C4-2B (cell line): ENCODE measurements around the gene ZRSR2.
"Not testable (repeated sequence)": the region's sequence is repeated elsewhere in the genome, so short reads cannot be mapped to it uniquely, and the experiment has no call there.

ENCODE experiments used
- H3K27ac ChIP-seq: fragments of 450-650 bp; 2 replicates; pipeline ENCODE4 v1.5.1; 2017
- ZFX ChIP-seq: fragments of 450-650 bp; IDR thresholded peaks from 2 replicates; pipeline ENCODE4 v1.6.1; 2017
- TF ChIP-seq, protein P1 (sequence below): fragments of 450-650 bp; conservative IDR thresholded peaks from 2 replicates; pipeline ENCODE4 v1.5.1; 2017; ENCODE audit warnings: mild to moderate bottlenecking

ZRSR2 gene, protein sequence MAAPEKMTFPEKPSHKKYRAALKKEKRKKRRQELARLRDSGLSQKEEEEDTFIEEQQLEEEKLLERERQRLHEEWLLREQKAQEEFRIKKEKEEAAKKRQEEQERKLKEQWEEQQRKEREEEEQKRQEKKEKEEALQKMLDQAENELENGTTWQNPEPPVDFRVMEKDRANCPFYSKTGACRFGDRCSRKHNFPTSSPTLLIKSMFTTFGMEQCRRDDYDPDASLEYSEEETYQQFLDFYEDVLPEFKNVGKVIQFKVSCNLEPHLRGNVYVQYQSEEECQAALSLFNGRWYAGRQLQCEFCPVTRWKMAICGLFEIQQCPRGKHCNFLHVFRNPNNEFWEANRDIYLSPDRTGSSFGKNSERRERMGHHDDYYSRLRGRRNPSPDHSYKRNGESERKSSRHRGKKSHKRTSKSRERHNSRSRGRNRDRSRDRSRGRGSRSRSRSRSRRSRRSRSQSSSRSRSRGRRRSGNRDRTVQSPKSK

DNA sequence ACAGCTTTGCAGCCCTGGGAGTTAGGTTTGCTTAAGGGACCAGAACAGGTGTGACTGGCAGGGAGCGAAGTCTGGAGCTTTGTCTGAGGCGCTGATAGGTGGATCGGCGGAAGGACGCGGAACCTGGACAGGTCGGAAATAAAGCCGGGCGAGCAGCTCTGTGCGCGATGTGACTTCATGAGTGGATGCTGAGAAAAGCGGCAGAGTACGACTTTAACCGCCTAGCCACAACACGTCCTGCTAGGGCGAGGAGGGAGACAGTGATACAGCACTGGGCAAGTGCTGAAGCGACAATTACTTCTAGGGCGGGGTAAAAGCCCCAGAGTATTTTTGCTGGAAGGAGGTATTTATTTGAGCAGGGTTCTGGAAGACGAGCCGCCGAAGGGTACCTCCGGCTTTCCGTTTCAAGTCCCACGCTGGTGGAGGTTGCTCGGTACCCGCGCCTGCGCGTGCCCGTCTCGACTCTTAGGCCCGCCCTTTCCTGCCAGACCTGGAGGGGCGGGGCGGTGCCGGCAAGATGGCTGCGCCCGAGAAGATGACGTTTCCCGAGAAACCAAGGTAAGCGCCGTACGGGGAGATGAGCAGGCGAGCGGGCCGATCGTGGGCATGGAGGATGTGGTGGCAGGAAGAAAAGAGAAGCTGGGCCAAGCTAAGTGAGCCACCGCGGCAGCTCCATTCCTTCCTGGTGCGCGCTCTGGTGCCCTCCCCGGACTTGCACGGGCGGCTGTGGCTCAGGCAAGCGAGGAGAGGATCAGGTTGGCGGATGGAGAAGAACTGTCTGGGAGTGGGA lies at the start of gene ZRSR2:
Gene ZRSR2 (plus strand): TSS at position 506 of the 790 bp plus-strand sequence. CDS start 12 bp downstream, at position 518.
- H3K27ac ChIP-seq, result peak within 1 kb of the TSS; percentile 77

GRCh38 chrX:15744181-15744867 lies 46.0 kb upstream of the ZRSR2 start:
- TF ChIP-seq ZFX, result no peak
- TF ChIP-seq, protein P1, sequence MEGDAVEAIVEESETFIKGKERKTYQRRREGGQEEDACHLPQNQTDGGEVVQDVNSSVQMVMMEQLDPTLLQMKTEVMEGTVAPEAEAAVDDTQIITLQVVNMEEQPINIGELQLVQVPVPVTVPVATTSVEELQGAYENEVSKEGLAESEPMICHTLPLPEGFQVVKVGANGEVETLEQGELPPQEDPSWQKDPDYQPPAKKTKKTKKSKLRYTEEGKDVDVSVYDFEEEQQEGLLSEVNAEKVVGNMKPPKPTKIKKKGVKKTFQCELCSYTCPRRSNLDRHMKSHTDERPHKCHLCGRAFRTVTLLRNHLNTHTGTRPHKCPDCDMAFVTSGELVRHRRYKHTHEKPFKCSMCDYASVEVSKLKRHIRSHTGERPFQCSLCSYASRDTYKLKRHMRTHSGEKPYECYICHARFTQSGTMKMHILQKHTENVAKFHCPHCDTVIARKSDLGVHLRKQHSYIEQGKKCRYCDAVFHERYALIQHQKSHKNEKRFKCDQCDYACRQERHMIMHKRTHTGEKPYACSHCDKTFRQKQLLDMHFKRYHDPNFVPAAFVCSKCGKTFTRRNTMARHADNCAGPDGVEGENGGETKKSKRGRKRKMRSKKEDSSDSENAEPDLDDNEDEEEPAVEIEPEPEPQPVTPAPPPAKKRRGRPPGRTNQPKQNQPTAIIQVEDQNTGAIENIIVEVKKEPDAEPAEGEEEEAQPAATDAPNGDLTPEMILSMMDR, result no peak
- peak overlapping the region; percentile 18; the same call in 1 of the 2 replicates for H3K27ac ChIP-seq

More for the DNA sequence above, at the start of gene ZRSR2:
- TF ChIP-seq ZFX, result no peak
- TF ChIP-seq, protein P1, result no peak

DNA sequence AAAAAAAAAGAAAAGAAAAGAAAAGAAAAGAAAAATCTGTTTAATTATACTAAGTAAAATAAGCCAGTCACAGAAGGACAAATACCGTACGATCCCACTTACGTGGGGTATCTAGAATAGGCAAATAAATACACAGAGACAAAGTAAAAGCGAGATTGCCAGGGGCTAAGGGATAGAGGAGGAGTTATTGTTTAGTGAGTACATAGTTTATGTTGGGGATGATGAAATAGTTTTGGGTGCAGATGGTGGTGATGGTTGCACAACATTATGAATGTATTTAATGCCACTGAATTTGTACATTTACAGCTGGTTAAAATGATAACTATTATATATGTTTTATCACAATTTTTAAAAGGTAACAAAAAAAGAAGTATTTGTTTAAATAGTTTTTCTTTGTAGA lies 45.1 kb upstream of the ZRSR2 start:
- no peak overlapping the region for H3K27ac ChIP-seq
- TF ChIP-seq, protein P1, result no peak
- TF ChIP-seq ZFX, result no peak

DNA sequence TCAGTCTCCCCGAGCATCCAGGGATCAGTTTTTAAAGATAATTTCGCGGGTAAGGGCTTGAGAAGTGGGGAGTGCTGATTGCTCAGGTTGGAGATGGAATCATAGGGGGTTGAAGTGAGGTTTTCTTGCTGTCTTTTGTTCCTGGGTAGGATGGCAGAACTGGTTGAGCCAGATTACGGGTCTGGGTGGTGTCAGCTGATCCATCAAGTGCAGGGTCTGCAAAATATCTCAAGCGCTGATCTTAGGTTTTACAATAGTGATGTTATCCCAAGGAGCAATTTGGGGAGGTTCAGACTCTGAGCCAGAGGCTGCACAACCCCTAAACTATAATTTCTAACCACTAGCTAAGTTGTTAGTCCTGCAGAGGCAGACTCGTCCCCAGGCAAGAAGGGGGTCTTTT lies 43.6 kb upstream of the ZRSR2 start:
- not testable (repeated sequence) for H3K27ac ChIP-seq

DNA sequence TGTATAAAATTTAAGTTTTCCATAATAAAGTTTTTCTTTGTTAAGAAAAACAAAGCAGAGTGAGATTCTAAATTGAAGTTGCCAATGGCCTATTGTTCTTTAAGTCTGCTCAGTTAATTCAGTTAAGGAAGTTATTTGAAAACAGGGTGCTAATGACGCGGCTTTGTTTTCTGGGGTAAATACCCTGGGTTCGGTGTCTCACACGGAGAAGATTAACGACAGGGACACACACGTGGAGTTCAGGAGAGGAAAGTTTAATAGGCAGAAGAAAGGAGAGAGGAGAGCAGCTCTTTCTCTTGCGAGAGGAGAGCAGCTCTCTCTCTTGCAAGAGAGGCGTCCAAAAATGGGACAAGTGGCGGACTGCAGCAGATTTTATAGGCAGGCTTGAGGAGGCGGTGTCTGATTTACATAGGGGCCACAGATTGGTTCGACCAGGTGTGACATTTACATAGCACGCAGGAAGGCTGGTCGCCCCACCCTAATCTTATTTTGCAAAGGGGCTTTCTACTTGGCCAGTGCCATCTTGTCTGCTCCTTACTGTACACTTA lies 42.6 kb upstream of the ZRSR2 start:
- TF ChIP-seq, protein P1, result no peak
- TF ChIP-seq ZFX, result no peak
- H3K27ac ChIP-seq, result no peak overlapping the region

DNA sequence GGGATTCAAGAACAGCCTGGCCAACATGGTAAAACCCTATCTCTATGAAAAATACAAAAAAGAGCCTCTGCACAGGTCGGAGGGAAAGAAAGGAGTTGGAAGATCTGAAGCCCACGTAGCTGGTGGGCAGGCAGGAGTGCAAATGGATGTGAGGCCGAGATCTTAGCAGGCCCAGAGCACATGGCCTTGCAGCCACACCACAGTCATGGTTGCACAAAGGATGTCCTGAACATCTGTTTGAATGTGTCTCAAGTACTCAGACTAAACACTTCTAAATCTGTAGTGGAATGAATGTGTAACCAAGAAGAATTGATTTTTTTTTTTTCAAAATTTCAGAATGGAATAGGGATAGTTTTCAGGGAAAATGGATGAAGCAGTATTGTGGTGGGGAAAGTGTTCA lies 41.4 kb upstream of the ZRSR2 start:
- TF ChIP-seq ZFX, result no peak
- TF ChIP-seq, protein P1, result no peak
- no peak overlapping the region for H3K27ac ChIP-seq
